A549 (cell line): ENCODE results near the gene VSTM2B. TPM values are rescaled to one million over a fixed set of nuclear protein-coding genes. Genes with fewer than 3 reads are reported as not detected.

Experiments used
- ATAC-seq, 2 experiments: fragments of 200-7000 bp in 1 of 2; fragments of >200 bp in 1 of 2; cut with Nextera tagmentation in 1 of 2; cut with Tn5 transposase in 1 of 2; 3 replicates each; pipeline versions ENCODE4 v1.8.0 to v1.9.1; 2018 to 2020; ENCODE audit warnings: mild to moderate bottlenecking in 1 of 2, moderate library complexity in 1 of 2
- CTCF ChIA-PET: fragments of 300-600 bp; sonication (Branson Sonifier 250); formaldehyde crosslinking; extraction: SDS; loops from one replicate; lab custom pipeline; 2021; ENCODE audit warnings: antibody characterized with exemption, inconsistent platforms; lab: Yijun Ruan, JAX
- POLR2A ChIA-PET: fragments of 350-600 bp; formaldehyde crosslinking; extraction: SDS; loops from one replicate; lab custom pipeline; 2021; ENCODE audit warnings: antibody characterized with exemption, inconsistent platforms; lab: Yijun Ruan, JAX
- DNase-seq, 2 experiments: peaks; one replicate each; pipeline versions ENCODE4 v3.0.0 to v3.0.0-alpha.2; 2011 to 2016; ENCODE audit warnings: low read depth in 1 of 2, low spot score in 1 of 2
- FAIRE-seq: peaks from 2 replicates; lab custom pipeline; 2011; peaks lifted over from hg19 to GRCh38; lab: Jason Lieb, UNC
- H3K27ac ChIP-seq, 2 experiments: fragments of >200 bp; sonication (Bioruptor Twin); formaldehyde crosslinking; 3 replicates each; pipeline ENCODE4 v1.5.1; 2016 to 2017
- H3K4me1 ChIP-seq: fragments of >200 bp; sonication (Bioruptor Twin); formaldehyde crosslinking; 3 replicates; pipeline ENCODE4 v1.6.1; 2016
- H3K4me2 ChIP-seq: fragments of >200 bp; sonication (Bioruptor Twin); formaldehyde crosslinking; 3 replicates; pipeline ENCODE4 v1.6.1; 2016
- H3K4me3 ChIP-seq: fragments of >200 bp; sonication (Bioruptor Twin); formaldehyde crosslinking; 3 replicates; pipeline ENCODE4 v1.5.1; 2016
- H3K9me3 ChIP-seq: fragments of >200 bp; sonication (Bioruptor Twin); formaldehyde crosslinking; 3 replicates; pipeline ENCODE4 v1.6.1; 2016
- BCL3 ChIP-seq: fragments of >200 bp; sonication (Bioruptor Twin); formaldehyde crosslinking; IDR thresholded peaks from 3 replicates; pipeline ENCODE4 v1.6.1; 2016
- BHLHE40 ChIP-seq: IDR thresholded peaks from 2 replicates; pipeline ENCODE4 v1.6.1; 2012; ENCODE audit warnings: low read depth, low read length, inconsistent platforms
- CBX2 ChIP-seq: fragments of 200-600 bp; sonication (generic); IDR thresholded peaks from 2 replicates; pipeline ENCODE4 v1.6.1; 2016; ENCODE audit warnings: low read depth, mild to moderate bottlenecking, borderline replicate concordance
- CEBPB ChIP-seq, 2 experiments: fragments of >200 bp in 1 of 2; sonication (Bioruptor Twin) in 1 of 2; formaldehyde crosslinking in 1 of 2; IDR thresholded peaks; 2 replicates each; pipeline ENCODE4 v1.6.1; 2012 to 2016
- ELK1 ChIP-seq: fragments of 150-350 bp; IDR thresholded peaks from 2 replicates; pipeline ENCODE4 v1.6.1; 2014; ENCODE audit warnings: low read depth, mild to moderate bottlenecking, low read length
- FOXS1 ChIP-seq: fragments of 250-450 bp; sonication (Bioruptor Pico); IDR thresholded peaks from 2 replicates; pipeline ENCODE4 v1.5.0; 2020; ENCODE audit warnings: mild to moderate bottlenecking, moderate library complexity
- HEYL ChIP-seq: fragments of 250-450 bp; sonication (Bioruptor Pico); IDR thresholded peaks from 2 replicates; pipeline ENCODE4 v1.8.0; 2021; ENCODE audit warnings: mild to moderate bottlenecking, moderate library complexity
- HMGXB4 ChIP-seq: fragments of 250-450 bp; sonication (Bioruptor Pico); IDR thresholded peaks from 2 replicates; pipeline ENCODE4 v1.5.0; 2021; ENCODE audit warnings: mild to moderate bottlenecking, moderate library complexity, borderline replicate concordance
- HOXB5 ChIP-seq: fragments of 250-450 bp; sonication (Bioruptor Pico); IDR thresholded peaks from 2 replicates; pipeline ENCODE4 v1.5.0; 2020; ENCODE audit warnings: mild to moderate bottlenecking, moderate library complexity
- MAX ChIP-seq: IDR thresholded peaks from 2 replicates; pipeline ENCODE4 v1.6.1; 2012
- MAZ ChIP-seq: fragments of 150-350 bp; IDR thresholded peaks from 2 replicates; pipeline ENCODE4 v1.6.1; 2014; ENCODE audit warnings: antibody characterized with exemption, low read depth, low read length, borderline replicate concordance
- REST ChIP-seq: fragments of 200-600 bp; sonication (generic); IDR thresholded peaks from 2 replicates; pipeline ENCODE4 v1.6.1; 2016; ENCODE audit warnings: antibody characterized with exemption, mild to moderate bottlenecking, moderate library complexity
- RNF2 ChIP-seq: fragments of 200-600 bp; sonication (generic); IDR thresholded peaks from 2 replicates; pipeline ENCODE4 v1.6.1; 2016; ENCODE audit warnings: low read depth, mild to moderate bottlenecking, antibody characterized with exemption, moderate library complexity, borderline replicate concordance
- ZFP36 ChIP-seq: fragments of 450-650 bp; IDR thresholded peaks from 2 replicates; pipeline ENCODE4 v1.6.1; 2014; ENCODE audit warnings: borderline replicate concordance; ENCODE audit not compliant: partially characterized antibody
- ZNF302 ChIP-seq: fragments of 250-450 bp; sonication (Bioruptor Pico); IDR thresholded peaks from 2 replicates; pipeline ENCODE4 v1.9.0; 2021; ENCODE audit warnings: inconsistent platforms, mild to moderate bottlenecking, moderate library complexity
- WGBS: methylation state at CpG from one replicate; pipeline ENCODE4 v1.1.6; 2017; ENCODE audit errors: missing lambda C conversion rate; 5-methylcytosine and 5-hydroxymethylcytosine counted together
- polyA plus RNA-seq, 4 experiments: library from polyadenylated mRNA; depleted of rRNA in 3 of 4; stranded (reverse); fragments of >200 nt; fragmentation: RNase III in 1 of 4; extraction: RNeasy Plus Mini Kit Qiagen cat#74134 plus additional on column Dnase treatment in 1 of 4; gene quantifications; 2 replicates in 3 of 4; 3 replicates in 1 of 4; pipeline ENCODE4 v1.2.3, GENCODE V29; 2011 to 2017

VSTM2B gene
- polyA plus RNA-seq, 2 of the 4 experiments (the other 2 are of a cell fraction): not detected

- CTCF ChIA-PET: interaction anchor here (1.2 to 12.4 kb wide), 5 partner anchors 8 to 64 kb away, joined by 3 to 141 read pairs (median 6); partner anchors contain the start of gene POP4
Measured at GRCh38 chr19:29591670-29592069, 65.9 kb downstream of the VSTM2B start.

More at GRCh38 chr19:29591670-29592069, 65.9 kb downstream of the VSTM2B start:
- H3K4me2 ChIP-seq: no peak overlapping the region
- ATAC-seq (no peak), FAIRE-seq (peak; percentile 72), DNase-seq (no peak)
- 15% methylated on average over 3 of the region's 3 CpGs for WGBS
- H3K4me3 ChIP-seq: no peak overlapping the region
- H3K27ac ChIP-seq: no peak overlapping the region
- TF ChIP-seq RNF2 (no peak), HOXB5 (CRISPR knock-in tag) (no peak), ZFP36 (no peak), MAX (no peak), CEBPB (IDR thresholded peaks at IDR 0.05) (no peak), CBX2 (no peak), HEYL (CRISPR knock-in tag) (no peak), ZNF302 (CRISPR knock-in tag) (no peak), HMGXB4 (CRISPR knock-in tag) (no peak), FOXS1 (no peak), REST (no peak), BHLHE40 (no peak), BCL3 (no peak), MAZ (no peak), ELK1 (no peak)
- no peaks in the 10 kb centered on the region for H3K4me1 ChIP-seq
- H3K9me3 ChIP-seq: peaks cover 9% of the 10 kb centered on the region; the same call in 1 of the 3 replicates
- POLR2A ChIA-PET: interaction anchor here (1.7 kb wide), 1 partner anchor 14 kb away, joined by 6 read pairs; the partner anchor contains the start of gene POP4
